Measurements from ENCODE around the gene BMAL1.

Gene BMAL1

DNA sequence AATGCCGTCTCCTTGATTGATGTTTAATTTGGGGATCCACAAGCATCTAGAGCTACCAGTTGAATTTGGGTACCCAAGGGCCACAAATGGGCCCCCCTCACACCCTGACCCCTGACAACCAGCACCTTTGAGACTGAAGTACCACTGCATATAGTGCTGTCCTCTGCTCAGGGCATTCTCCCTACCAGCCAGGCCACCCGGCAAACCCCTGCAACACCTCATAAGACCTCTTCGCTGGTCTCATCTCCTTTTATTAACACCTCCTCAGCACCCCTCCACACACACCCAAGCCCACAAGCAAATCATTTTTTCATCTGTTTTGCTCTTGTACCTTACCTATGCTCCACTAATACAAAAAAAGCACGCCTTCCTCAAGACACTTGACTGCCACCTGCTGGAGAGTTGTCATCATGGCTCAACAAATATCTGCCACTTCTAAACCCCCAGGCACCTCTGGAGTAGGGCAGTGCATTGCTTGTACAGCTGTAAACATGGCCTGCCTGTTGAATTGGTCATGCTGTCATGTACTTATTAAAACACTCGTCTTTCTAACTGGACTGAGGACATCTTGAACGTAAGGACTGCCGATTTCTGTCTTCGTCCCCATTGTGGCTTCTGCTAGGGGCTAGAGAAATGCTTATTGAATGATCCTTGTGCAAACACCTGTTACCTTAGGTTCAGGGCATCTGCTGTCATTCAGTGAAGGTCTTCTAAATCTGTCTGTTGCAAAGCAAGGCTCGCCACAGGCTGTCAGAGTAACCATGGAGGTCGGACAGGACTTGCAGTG, 66.5 kb downstream of the BMAL1 start:
- Histone ChIP-seq H3K4me3 (ENCODE audit: low read length in 2 of 2) (no peak overlapping the region), H3K9me3 (ENCODE audit: control insufficient read depth in 2 of 2, low read length in 2 of 2) (no peaks in the 10 kb centered on the region), H3K4me1 (ENCODE audit: control insufficient read depth, insufficient read depth, low read length) (peaks cover 12% of the 10 kb centered on the region), H3K36me3 (ENCODE audit: control insufficient read depth in 2 of 2, insufficient read depth in 2 of 2, low read length in 2 of 2) (no peaks in the 10 kb centered on the region), H3K27ac (ENCODE audit: low read length) (no peak overlapping the region), H3K27me3 (ENCODE audit: control insufficient read depth in 1 of 2, insufficient read depth in 2 of 2, low read length in 2 of 2) (no peaks in the 10 kb centered on the region), H3K9ac (ENCODE audit: low read length in 2 of 2) (no peak overlapping the region)

- H3K27ac ChIP-seq (ENCODE audit: low read length): no peak overlapping the region
- H3K4me1 ChIP-seq (ENCODE audit: control insufficient read depth, insufficient read depth, low read length): peaks cover 6% of the 10 kb centered on the region
- H3K36me3 ChIP-seq (ENCODE audit: control insufficient read depth in 2 of 2, insufficient read depth in 2 of 2, low read length in 2 of 2): no peaks in the 10 kb centered on the region
- no peak overlapping the region for H3K4me3 ChIP-seq (ENCODE audit: low read length in 2 of 2)
- no peak overlapping the region for H3K9ac ChIP-seq (ENCODE audit: low read length in 2 of 2)
- no peaks in the 10 kb centered on the region for H3K9me3 ChIP-seq (ENCODE audit: control insufficient read depth in 2 of 2, low read length in 2 of 2)
- H3K27me3 ChIP-seq (ENCODE audit: control insufficient read depth in 1 of 2, insufficient read depth in 2 of 2, low read length in 2 of 2): no peaks in the 10 kb centered on the region
These were observed 67.2 kb downstream of the BMAL1 start for GRCh38 chr11:13344818-13345217.

GRCh38 chr11:13346470-13346869, 68.9 kb downstream of the BMAL1 start:
- no peaks in the 10 kb centered on the region for H3K27me3 ChIP-seq (ENCODE audit: control insufficient read depth in 1 of 2, insufficient read depth in 2 of 2, low read length in 2 of 2)
- no peak overlapping the region for H3K27ac ChIP-seq (ENCODE audit: low read length)
- no peak overlapping the region for H3K4me3 ChIP-seq (ENCODE audit: low read length in 2 of 2)
- peaks cover 6% of the 10 kb centered on the region for H3K4me1 ChIP-seq (ENCODE audit: control insufficient read depth, insufficient read depth, low read length)
- H3K9me3 ChIP-seq (ENCODE audit: control insufficient read depth in 2 of 2, low read length in 2 of 2): no peaks in the 10 kb centered on the region
- H3K36me3 ChIP-seq (ENCODE audit: control insufficient read depth in 2 of 2, insufficient read depth in 2 of 2, low read length in 2 of 2): peaks cover 0 to 3% of the 10 kb centered on the region in 2 donors
- H3K9ac ChIP-seq (ENCODE audit: low read length in 2 of 2): no peak overlapping the region

DNA sequence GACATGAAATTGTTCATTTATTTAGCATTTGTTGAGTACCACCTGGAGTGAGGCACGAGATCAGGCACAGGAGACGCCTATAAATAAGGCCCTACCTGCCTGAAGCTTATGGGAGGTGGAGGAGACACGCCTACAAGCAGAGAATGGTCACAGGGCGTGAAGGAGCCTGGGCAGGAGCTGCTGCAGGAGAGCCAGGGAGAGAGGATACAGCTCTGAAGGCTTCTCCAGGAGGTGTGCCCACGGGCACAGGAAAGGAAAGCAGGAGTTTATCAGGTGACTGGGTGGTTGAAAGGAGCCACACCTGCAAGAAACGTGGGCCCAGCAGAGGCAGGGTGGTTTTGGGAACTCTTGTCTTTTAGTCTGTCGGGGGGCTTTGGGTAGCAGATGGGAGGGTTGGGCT, 70.3 kb downstream of the BMAL1 start:
- Histone ChIP-seq H3K9me3 (ENCODE audit: control insufficient read depth in 2 of 2, low read length in 2 of 2) (no peaks in the 10 kb centered on the region), H3K36me3 (ENCODE audit: control insufficient read depth in 2 of 2, insufficient read depth in 2 of 2, low read length in 2 of 2) (peaks cover 0 to 6% of the 10 kb centered on the region in 2 donors), H3K4me3 (ENCODE audit: low read length in 2 of 2) (no peak overlapping the region), H3K9ac (ENCODE audit: low read length in 2 of 2) (no peak overlapping the region), H3K27me3 (ENCODE audit: control insufficient read depth in 1 of 2, insufficient read depth in 2 of 2, low read length in 2 of 2) (no peaks in the 10 kb centered on the region), H3K27ac (ENCODE audit: low read length) (no peak overlapping the region), H3K4me1 (ENCODE audit: control insufficient read depth, insufficient read depth, low read length) (peaks cover 6% of the 10 kb centered on the region)

DNA sequence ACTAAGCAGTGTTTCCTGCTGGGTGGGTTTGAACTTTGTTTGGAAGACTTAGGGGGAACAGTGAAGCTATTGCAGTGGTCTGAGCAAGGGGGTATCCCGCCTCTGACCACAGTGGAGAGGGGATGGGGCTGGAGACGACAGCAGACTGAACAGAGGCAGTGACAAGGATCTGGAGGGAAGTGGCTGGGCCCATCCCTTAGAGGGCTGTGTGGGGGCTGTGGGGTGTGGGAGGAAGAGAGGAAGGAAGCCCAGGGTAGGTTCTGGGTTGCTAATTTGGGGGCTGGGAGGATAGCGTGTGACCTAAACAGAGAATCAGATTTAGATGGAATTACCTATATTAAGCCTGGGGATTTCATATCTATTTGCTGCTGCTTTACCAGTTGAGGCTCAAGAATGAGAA, 70.7 kb downstream of the BMAL1 start:
- Histone ChIP-seq H3K27ac (ENCODE audit: low read length) (no peak overlapping the region), H3K36me3 (ENCODE audit: control insufficient read depth in 2 of 2, insufficient read depth in 2 of 2, low read length in 2 of 2) (peaks cover 3 to 6% of the 10 kb centered on the region in 2 donors), H3K27me3 (ENCODE audit: control insufficient read depth in 1 of 2, insufficient read depth in 2 of 2, low read length in 2 of 2) (no peaks in the 10 kb centered on the region), H3K9me3 (ENCODE audit: control insufficient read depth in 2 of 2, low read length in 2 of 2) (no peaks in the 10 kb centered on the region), H3K4me3 (ENCODE audit: low read length in 2 of 2) (no peak overlapping the region), H3K9ac (ENCODE audit: low read length in 2 of 2) (no peak overlapping the region), H3K4me1 (ENCODE audit: control insufficient read depth, insufficient read depth, low read length) (peaks cover 6% of the 10 kb centered on the region)

DNA sequence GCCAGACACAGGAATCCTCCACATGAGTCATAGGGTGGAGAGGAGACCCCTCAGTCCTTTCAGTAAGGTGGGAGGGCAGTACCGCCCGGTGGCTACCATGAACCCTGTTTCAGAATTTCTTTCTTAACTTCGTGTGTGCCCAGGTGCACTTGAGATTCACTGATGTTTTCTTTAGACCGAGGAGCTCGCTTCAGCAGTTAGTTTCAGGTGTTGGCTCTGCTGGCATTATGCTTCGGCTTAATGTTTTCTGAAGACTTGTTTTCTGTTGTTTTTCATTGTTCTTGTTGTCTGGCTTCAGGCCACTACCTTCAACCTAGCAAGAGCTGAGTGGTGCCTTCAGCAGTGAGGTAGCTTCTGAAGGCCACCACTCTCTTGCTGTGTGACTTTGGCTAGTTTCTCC, 71.5 kb downstream of the BMAL1 start:
- Histone ChIP-seq H3K4me1 (ENCODE audit: control insufficient read depth, insufficient read depth, low read length) (peaks cover 6% of the 10 kb centered on the region), H3K36me3 (ENCODE audit: control insufficient read depth in 2 of 2, insufficient read depth in 2 of 2, low read length in 2 of 2) (peaks cover 3 to 6% of the 10 kb centered on the region in 2 donors), H3K9ac (ENCODE audit: low read length in 2 of 2) (no peak overlapping the region), H3K4me3 (ENCODE audit: low read length in 2 of 2) (no peak overlapping the region), H3K27ac (ENCODE audit: low read length) (no peak overlapping the region), H3K27me3 (ENCODE audit: control insufficient read depth in 1 of 2, insufficient read depth in 2 of 2, low read length in 2 of 2) (no peaks in the 10 kb centered on the region), H3K9me3 (ENCODE audit: control insufficient read depth in 2 of 2, low read length in 2 of 2) (no peaks in the 10 kb centered on the region)

GRCh38 chr11:13349581-13349980, 72.0 kb downstream of the BMAL1 start:
- Histone ChIP-seq H3K4me1 (ENCODE audit: control insufficient read depth, insufficient read depth, low read length) (peaks cover 4% of the 10 kb centered on the region), H3K27me3 (ENCODE audit: control insufficient read depth in 1 of 2, insufficient read depth in 2 of 2, low read length in 2 of 2) (no peaks in the 10 kb centered on the region), H3K9ac (ENCODE audit: low read length in 2 of 2) (no peak overlapping the region), H3K27ac (ENCODE audit: low read length) (no peak overlapping the region), H3K36me3 (ENCODE audit: control insufficient read depth in 2 of 2, insufficient read depth in 2 of 2, low read length in 2 of 2) (peaks cover 3 to 9% of the 10 kb centered on the region in 2 donors), H3K4me3 (ENCODE audit: low read length in 2 of 2) (no peak overlapping the region), H3K9me3 (ENCODE audit: control insufficient read depth in 2 of 2, low read length in 2 of 2) (no peaks in the 10 kb centered on the region)

- Histone ChIP-seq H3K4me1 (ENCODE audit: control insufficient read depth, insufficient read depth, low read length) (peaks cover 4% of the 10 kb centered on the region), H3K36me3 (ENCODE audit: control insufficient read depth in 2 of 2, insufficient read depth in 2 of 2, low read length in 2 of 2) (peaks cover 19 to 23% of the 10 kb centered on the region in 2 donors), H3K9ac (ENCODE audit: low read length in 2 of 2) (no peak overlapping the region), H3K27me3 (ENCODE audit: control insufficient read depth in 1 of 2, insufficient read depth in 2 of 2, low read length in 2 of 2) (no peaks in the 10 kb centered on the region), H3K4me3 (ENCODE audit: low read length in 2 of 2) (no peak overlapping the region), H3K27ac (ENCODE audit: low read length) (no peak overlapping the region), H3K9me3 (ENCODE audit: control insufficient read depth in 2 of 2, low read length in 2 of 2) (no peaks in the 10 kb centered on the region)
These were observed 75.1 kb downstream of the BMAL1 start for GRCh38 chr11:13352711-13353110.

- H3K27ac ChIP-seq (ENCODE audit: low read length): no peak overlapping the region
- no peak overlapping the region for H3K9ac ChIP-seq (ENCODE audit: low read length in 2 of 2)
- no peaks in the 10 kb centered on the region for H3K9me3 ChIP-seq (ENCODE audit: control insufficient read depth in 2 of 2, low read length in 2 of 2)
- H3K4me3 ChIP-seq (ENCODE audit: low read length in 2 of 2): no peak overlapping the region
- no peaks in the 10 kb centered on the region for H3K4me1 ChIP-seq (ENCODE audit: control insufficient read depth, insufficient read depth, low read length)
- no peaks in the 10 kb centered on the region for H3K27me3 ChIP-seq (ENCODE audit: control insufficient read depth in 1 of 2, insufficient read depth in 2 of 2, low read length in 2 of 2)
- peaks cover 22 to 31% of the 10 kb centered on the region in 2 donors for H3K36me3 ChIP-seq (ENCODE audit: control insufficient read depth in 2 of 2, insufficient read depth in 2 of 2, low read length in 2 of 2)
These were observed 76.7 kb downstream of the BMAL1 start for GRCh38 chr11:13354335-13354734.

GRCh38 chr11:13355191-13355590, 77.6 kb downstream of the BMAL1 start:
- Histone ChIP-seq H3K9me3 (ENCODE audit: control insufficient read depth in 2 of 2, low read length in 2 of 2) (no peaks in the 10 kb centered on the region), H3K4me1 (ENCODE audit: control insufficient read depth, insufficient read depth, low read length) (no peaks in the 10 kb centered on the region), H3K4me3 (ENCODE audit: low read length in 2 of 2) (no peak overlapping the region), H3K27me3 (ENCODE audit: control insufficient read depth in 1 of 2, insufficient read depth in 2 of 2, low read length in 2 of 2) (no peaks in the 10 kb centered on the region), H3K27ac (ENCODE audit: low read length) (no peak overlapping the region), H3K9ac (ENCODE audit: low read length in 2 of 2) (no peak overlapping the region), H3K36me3 (ENCODE audit: control insufficient read depth in 2 of 2, insufficient read depth in 2 of 2, low read length in 2 of 2) (peaks cover 22 to 31% of the 10 kb centered on the region in 2 donors)

DNA sequence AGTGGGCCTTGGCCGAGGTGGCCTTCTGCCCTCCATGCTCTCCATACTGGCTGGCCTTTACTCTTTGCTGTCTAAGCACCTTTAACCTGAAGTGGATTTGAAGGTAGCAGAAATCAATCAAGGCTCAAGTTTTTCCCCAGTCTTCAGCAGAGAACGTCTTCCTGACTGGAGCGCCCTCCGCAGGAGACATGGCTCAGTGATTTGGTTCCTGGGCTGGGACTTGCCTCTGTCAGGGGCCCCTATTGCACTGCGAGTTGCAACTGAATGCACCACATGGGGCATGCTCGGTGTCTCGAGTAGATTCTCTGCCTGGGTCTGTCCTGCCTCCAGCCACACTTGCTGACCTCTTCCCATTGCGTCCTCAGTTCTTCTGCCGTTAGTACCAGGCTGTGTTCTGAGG, 79.6 kb downstream of the BMAL1 start:
- no peak overlapping the region for H3K4me3 ChIP-seq (ENCODE audit: low read length in 2 of 2)
- no peak overlapping the region for H3K9ac ChIP-seq (ENCODE audit: low read length in 2 of 2)
- no peak overlapping the region for H3K27ac ChIP-seq (ENCODE audit: low read length)
- H3K27me3 ChIP-seq (ENCODE audit: control insufficient read depth in 1 of 2, insufficient read depth in 2 of 2, low read length in 2 of 2): no peaks in the 10 kb centered on the region
- no peaks in the 10 kb centered on the region for H3K4me1 ChIP-seq (ENCODE audit: control insufficient read depth, insufficient read depth, low read length)
- H3K36me3 ChIP-seq (ENCODE audit: control insufficient read depth in 2 of 2, insufficient read depth in 2 of 2, low read length in 2 of 2): peaks cover 33 to 42% of the 10 kb centered on the region in 2 donors
- no peaks in the 10 kb centered on the region for H3K9me3 ChIP-seq (ENCODE audit: control insufficient read depth in 2 of 2, low read length in 2 of 2)

All from stomach smooth muscle (tissue), 2 donors.